Keratinocyte (primary cell): ENCODE results near the gene NAALADL2.

ENCODE experiments used
- EZH2 ChIP-seq: IDR thresholded peaks from one replicate; pipeline ENCODE4 v1.6.1; 2012; ENCODE audit warnings: inconsistent platforms, mild to moderate bottlenecking, low read length, moderate library complexity
- TF ChIP-seq, protein P1 (sequence below), 3 experiments: IDR thresholded peaks in 1 of 3; conservative IDR thresholded peaks in 1 of 3; optimal IDR thresholded peaks in 1 of 3; 2 replicates in 2 of 3; 3 replicates in 1 of 3; pipeline versions ENCODE3 to v1.5.1; 2011; ENCODE audit warnings: low read length in 3 of 3, mild to moderate bottlenecking in 3 of 3, moderate library complexity in 2 of 3, control low read depth in 1 of 3, inconsistent platforms in 1 of 3; ENCODE audit not compliant: insufficient read depth in 2 of 3; ENCODE audit errors: extremely low read depth in 1 of 3

GRCh38 chr3:175851541-175851940, 992.4 kb downstream of the NAALADL2 start:
- TF ChIP-seq, protein P1, sequence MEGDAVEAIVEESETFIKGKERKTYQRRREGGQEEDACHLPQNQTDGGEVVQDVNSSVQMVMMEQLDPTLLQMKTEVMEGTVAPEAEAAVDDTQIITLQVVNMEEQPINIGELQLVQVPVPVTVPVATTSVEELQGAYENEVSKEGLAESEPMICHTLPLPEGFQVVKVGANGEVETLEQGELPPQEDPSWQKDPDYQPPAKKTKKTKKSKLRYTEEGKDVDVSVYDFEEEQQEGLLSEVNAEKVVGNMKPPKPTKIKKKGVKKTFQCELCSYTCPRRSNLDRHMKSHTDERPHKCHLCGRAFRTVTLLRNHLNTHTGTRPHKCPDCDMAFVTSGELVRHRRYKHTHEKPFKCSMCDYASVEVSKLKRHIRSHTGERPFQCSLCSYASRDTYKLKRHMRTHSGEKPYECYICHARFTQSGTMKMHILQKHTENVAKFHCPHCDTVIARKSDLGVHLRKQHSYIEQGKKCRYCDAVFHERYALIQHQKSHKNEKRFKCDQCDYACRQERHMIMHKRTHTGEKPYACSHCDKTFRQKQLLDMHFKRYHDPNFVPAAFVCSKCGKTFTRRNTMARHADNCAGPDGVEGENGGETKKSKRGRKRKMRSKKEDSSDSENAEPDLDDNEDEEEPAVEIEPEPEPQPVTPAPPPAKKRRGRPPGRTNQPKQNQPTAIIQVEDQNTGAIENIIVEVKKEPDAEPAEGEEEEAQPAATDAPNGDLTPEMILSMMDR (optimal IDR thresholded peaks at IDR 0.05 in 1 of 3, IDR thresholded peaks at IDR 0.05 in 1 of 3, conservative IDR thresholded peaks at IDR 0.05 in 1 of 3; ENCODE audit: extremely low read depth in 1 of 3, insufficient read depth in 2 of 3, low read length in 3 of 3): no peak
- TF ChIP-seq EZH2: no peak
